Measurements from ENCODE around the gene BACE2.
"Not testable (repeated sequence)": the region's sequence is repeated elsewhere in the genome, so short reads cannot be mapped to it uniquely, and the experiment has no call there.

GRCh38 chr21:41244266-41244880 lies 76.4 kb downstream of the BACE2 start:
- TF ChIP-seq CTCF (IDR thresholded peaks at IDR 0.05; ENCODE audit: insufficient read depth, low read depth, low read length); EZH2 (IDR thresholded peaks at IDR 0.05; ENCODE audit: insufficient read depth, low read length): not testable (repeated sequence)
